Ishikawa (cell line): ENCODE results near the gene GGNBP2.
A peak's percentile ranks its signal among the peaks of the same experiment; 100 is the strongest.

Experiments
- CEBPB ChIP-seq: IDR thresholded peaks from 2 replicates; pipeline ENCODE4 v1.6.1; 2012
- CREB1 ChIP-seq: IDR thresholded peaks from 2 replicates; pipeline ENCODE4 v1.6.1; 2012; ENCODE audit warnings: low read depth
- EGR1 ChIP-seq: IDR thresholded peaks from 2 replicates; pipeline ENCODE4 v1.6.1; 2012
- EP300 ChIP-seq: IDR thresholded peaks from 2 replicates; pipeline ENCODE4 v1.6.1; 2012; ENCODE audit warnings: borderline replicate concordance
- FOXM1 ChIP-seq: IDR thresholded peaks from 2 replicates; pipeline ENCODE4 v1.6.1; 2012; ENCODE audit warnings: low read depth, borderline replicate concordance
- NFIC ChIP-seq: IDR thresholded peaks from 2 replicates; pipeline ENCODE4 v1.6.1; 2012
- RAD21 ChIP-seq: IDR thresholded peaks from 2 replicates; pipeline ENCODE4 v1.6.1; 2012; ENCODE audit warnings: low read depth
- TAF1 ChIP-seq: IDR thresholded peaks from 2 replicates; pipeline ENCODE4 v1.6.1; 2012; ENCODE audit warnings: low read depth, mild to moderate bottlenecking
- TCF12 ChIP-seq: IDR thresholded peaks from 2 replicates; pipeline ENCODE4 v1.6.1; 2012; ENCODE audit warnings: low read depth
- TEAD4 ChIP-seq: IDR thresholded peaks from 2 replicates; pipeline ENCODE4 v1.6.1; 2012
- YY1 ChIP-seq: IDR thresholded peaks from 2 replicates; pipeline ENCODE4 v1.6.1; 2012; ENCODE audit warnings: low read depth
- ZBTB7A ChIP-seq: IDR thresholded peaks from 2 replicates; pipeline ENCODE4 v1.6.1; 2012; ENCODE audit warnings: low read depth
- TF ChIP-seq, protein P1 (sequence below): IDR thresholded peaks from 2 replicates; pipeline ENCODE4 v1.6.1; 2012
- TF ChIP-seq, protein P2 (sequence below): IDR thresholded peaks from 2 replicates; pipeline ENCODE4 v1.6.1; 2012; ENCODE audit warnings: low read depth, mild to moderate bottlenecking
- TF ChIP-seq, protein P3 (sequence below): IDR thresholded peaks from 2 replicates; pipeline ENCODE4 v1.6.1; 2012

The GGNBP2 gene

DNA sequence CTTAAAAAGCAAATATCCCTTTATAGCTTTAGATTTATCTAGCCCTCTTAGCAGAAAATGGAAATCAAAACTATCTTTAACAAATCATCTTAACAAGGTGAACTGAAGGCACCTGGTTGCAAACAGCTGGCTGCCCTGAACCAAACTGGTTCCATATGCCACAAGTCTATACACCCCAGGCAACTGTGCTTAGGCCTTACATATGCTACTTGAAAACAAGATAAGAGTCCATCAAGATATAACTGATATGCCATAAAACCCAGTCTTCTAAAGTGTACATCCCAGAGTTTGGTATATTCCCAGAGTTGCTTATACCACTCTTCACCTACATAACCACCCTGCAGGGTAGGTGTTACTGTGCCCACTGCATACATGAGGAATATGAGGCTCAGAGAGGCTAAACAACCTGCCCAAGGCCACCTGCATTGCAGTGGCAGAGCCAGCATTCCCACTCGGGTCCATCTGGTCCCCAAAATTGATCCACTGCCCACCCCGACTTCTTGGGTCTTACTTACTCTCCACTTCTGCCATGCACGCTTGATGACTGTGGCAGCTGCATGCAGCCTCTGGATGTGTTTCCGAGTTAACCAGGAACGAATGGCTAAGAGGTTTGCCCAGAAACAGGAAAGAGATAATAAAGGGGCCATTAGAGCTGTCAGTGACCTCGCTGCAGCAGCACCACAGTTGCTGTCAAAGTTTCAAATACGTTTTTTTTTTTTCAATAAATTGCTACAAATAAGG is 46.0 kb upstream of the GGNBP2 start:
- TF ChIP-seq EP300: no peak
- TF ChIP-seq, protein P1, sequence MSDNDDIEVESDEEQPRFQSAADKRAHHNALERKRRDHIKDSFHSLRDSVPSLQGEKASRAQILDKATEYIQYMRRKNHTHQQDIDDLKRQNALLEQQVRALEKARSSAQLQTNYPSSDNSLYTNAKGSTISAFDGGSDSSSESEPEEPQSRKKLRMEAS: no peak

DNA sequence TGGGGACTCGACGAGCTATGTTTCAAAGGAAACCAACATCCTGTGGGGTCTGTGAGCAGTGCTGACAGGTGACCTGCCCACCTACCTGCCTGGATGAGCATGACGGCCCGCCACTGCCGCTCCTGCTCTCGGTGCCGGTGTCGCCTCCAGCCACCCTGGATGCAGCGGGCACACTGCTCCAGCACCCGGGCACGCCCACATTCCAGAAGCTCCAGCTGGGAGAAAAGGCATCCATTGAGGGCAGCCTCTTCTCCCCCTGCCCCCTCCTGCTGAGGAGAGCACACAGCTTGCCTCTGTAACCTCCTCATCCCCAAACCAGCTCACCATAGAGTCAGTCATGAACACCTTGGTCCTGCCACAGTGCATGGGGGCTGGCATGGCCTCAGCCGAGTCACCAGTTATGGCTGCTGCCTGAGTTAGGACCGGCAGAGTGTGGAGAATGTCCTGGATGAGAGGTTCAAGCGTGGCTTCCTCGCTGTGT is 43.9 kb upstream of the GGNBP2 start:
- TF ChIP-seq, protein P1: no peak
- no peak for TF ChIP-seq EP300
- TF ChIP-seq CREB1: no peak
- peak; percentile 51; the same call in 1 of the 2 replicates for TF ChIP-seq TEAD4
- TF ChIP-seq TCF12: no peak

DNA sequence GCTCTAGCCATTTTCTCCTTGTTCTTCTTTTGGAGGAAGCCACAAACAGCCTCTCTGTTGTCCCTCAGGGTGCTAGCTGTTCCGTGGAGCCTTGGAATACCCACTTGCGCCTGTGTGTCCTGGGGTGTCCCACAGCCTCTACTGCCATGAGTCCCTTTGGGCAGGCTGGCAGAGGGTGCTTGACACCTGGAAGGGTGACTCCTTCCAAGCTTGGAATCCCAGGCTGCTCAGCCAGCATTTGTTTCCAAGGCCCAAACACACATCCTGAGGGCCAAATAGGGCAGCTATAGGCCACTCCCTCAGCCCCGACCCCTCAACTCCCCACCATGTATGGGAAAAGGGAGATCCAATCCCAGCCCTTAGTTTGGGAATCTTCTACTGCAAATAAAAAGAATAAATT is 43.4 kb upstream of the GGNBP2 start:
- TF ChIP-seq YY1: no peak
- TF ChIP-seq EP300: no peak
- TF ChIP-seq CEBPB: no peak
- TF ChIP-seq TAF1: no peak
- TF ChIP-seq ZBTB7A: no peak
- TF ChIP-seq TEAD4: no peak
- TF ChIP-seq, protein P2, sequence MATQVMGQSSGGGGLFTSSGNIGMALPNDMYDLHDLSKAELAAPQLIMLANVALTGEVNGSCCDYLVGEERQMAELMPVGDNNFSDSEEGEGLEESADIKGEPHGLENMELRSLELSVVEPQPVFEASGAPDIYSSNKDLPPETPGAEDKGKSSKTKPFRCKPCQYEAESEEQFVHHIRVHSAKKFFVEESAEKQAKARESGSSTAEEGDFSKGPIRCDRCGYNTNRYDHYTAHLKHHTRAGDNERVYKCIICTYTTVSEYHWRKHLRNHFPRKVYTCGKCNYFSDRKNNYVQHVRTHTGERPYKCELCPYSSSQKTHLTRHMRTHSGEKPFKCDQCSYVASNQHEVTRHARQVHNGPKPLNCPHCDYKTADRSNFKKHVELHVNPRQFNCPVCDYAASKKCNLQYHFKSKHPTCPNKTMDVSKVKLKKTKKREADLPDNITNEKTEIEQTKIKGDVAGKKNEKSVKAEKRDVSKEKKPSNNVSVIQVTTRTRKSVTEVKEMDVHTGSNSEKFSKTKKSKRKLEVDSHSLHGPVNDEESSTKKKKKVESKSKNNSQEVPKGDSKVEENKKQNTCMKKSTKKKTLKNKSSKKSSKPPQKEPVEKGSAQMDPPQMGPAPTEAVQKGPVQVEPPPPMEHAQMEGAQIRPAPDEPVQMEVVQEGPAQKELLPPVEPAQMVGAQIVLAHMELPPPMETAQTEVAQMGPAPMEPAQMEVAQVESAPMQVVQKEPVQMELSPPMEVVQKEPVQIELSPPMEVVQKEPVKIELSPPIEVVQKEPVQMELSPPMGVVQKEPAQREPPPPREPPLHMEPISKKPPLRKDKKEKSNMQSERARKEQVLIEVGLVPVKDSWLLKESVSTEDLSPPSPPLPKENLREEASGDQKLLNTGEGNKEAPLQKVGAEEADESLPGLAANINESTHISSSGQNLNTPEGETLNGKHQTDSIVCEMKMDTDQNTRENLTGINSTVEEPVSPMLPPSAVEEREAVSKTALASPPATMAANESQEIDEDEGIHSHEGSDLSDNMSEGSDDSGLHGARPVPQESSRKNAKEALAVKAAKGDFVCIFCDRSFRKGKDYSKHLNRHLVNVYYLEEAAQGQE: no peak
- TF ChIP-seq, protein P3, sequence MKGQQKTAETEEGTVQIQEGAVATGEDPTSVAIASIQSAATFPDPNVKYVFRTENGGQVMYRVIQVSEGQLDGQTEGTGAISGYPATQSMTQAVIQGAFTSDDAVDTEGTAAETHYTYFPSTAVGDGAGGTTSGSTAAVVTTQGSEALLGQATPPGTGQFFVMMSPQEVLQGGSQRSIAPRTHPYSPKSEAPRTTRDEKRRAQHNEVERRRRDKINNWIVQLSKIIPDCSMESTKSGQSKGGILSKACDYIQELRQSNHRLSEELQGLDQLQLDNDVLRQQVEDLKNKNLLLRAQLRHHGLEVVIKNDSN: no peak
- no peak for TF ChIP-seq TCF12
- TF ChIP-seq EGR1: no peak
- TF ChIP-seq, protein P1: no peak
- TF ChIP-seq FOXM1: no peak
- TF ChIP-seq CREB1: no peak
- TF ChIP-seq NFIC: no peak
- TF ChIP-seq RAD21: no peak

DNA sequence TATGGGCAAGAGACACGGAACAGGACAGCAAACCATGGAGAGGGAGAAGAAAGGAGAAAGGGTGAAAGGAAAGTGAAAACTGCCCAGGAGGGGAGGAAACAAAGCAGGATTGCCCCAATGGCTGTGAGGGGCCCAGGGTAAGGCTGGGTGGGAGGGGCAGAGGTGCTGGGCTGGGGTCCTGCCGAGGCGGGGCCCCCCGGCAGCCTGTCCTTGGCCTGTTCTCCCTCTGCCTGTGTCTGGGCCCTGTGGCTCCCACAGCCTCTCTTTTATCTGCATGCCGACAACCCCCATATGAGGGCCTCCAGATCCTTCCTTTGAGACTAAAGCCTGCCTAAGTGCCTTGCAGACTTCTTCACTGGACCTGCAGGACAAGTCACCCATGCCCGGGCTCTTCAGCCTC is 42.8 kb upstream of the GGNBP2 start:
- TF ChIP-seq CREB1 (no peak), TEAD4 (no peak), RAD21 (no peak), TCF12 (no peak), EP300 (no peak), TAF1 (no peak), EGR1 (no peak), FOXM1 (no peak), NFIC (no peak), ZBTB7A (no peak), YY1 (no peak), CEBPB (no peak)
- TF ChIP-seq, protein P2: no peak
- TF ChIP-seq, protein P3: no peak
- TF ChIP-seq, protein P1: no peak

DNA sequence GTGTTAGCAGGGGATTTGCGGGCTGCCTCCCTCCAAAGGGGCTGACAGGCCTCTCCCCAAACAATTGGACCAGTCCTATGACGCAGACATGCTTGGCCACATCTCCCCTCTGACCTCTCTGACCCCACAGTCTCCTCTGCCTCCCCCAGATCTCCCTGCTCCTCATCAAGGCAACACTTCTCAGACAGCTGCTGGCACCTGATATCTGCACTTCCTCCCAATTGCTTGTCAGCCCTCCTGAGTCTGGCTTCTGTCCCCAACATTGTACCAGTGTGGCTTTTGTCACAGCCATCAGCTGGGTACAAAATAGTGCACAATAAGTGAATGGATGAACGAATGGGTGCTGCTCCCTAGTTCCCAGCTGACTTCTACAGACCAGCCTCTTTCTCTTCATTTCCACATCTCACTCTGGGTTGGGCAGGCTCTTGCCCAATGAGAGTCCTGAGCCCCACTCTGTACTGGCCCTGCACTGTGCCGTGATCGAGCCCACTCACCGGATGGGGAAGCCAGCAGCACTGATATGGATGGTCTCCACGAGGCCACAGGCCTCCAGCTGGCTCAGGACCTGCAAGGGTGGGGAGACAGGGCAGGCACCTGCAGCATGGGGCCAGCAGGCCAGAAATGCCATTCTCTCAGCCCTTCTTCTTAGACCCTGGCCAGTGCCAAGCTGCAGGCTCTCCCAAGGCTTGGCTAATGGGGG is 41.1 kb upstream of the GGNBP2 start:
- TF ChIP-seq, protein P1: no peak
- TF ChIP-seq TEAD4 (no peak), FOXM1 (no peak)

DNA sequence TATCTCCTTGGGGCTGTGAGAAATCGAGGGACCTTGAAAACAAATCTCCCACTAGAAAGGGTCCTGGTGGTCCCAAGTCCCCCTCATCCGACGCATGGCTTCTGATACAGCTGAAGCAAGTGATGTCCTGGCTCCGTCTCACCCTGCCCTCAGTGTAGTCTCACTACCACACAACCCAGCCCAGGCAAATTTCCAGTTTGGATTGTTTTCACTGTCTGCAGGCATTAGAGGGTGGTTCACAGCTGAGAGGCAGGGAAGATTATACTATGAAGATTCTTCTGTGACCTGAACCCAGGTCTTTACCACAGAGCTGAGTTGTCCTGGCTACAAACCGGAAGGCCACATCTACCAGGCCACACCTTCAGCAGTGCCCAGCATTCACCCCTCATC is 40.6 kb upstream of the GGNBP2 start:
- TF ChIP-seq, protein P3: no peak
- TF ChIP-seq, protein P2: no peak
- TF ChIP-seq TCF12 (no peak), CREB1 (no peak), RAD21 (no peak), CEBPB (no peak), TEAD4 (no peak), YY1 (no peak), FOXM1 (no peak), EP300 (no peak), TAF1 (no peak), NFIC (no peak), EGR1 (no peak), ZBTB7A (no peak)
- TF ChIP-seq, protein P1: no peak
